NB4 (cell line): ENCODE results near the gene LENEP.

Experiments
- MAX ChIP-seq: IDR thresholded peaks from 2 replicates; pipeline ENCODE4 v1.6.1; 2011; ENCODE audit warnings: low read depth, low read length
- POLR2A ChIP-seq: IDR thresholded peaks from 2 replicates; pipeline ENCODE4 v1.6.1; 2011; ENCODE audit warnings: mild to moderate bottlenecking; ENCODE audit not compliant: insufficient read length; ENCODE audit errors: extremely low read depth
- TF ChIP-seq, protein P1 (sequence below): IDR thresholded peaks from one replicate; pipeline ENCODE4 v1.5.1; 2012; ENCODE audit warnings: low read depth, low read length

- TF ChIP-seq POLR2A = no peak
- TF ChIP-seq, protein P1, sequence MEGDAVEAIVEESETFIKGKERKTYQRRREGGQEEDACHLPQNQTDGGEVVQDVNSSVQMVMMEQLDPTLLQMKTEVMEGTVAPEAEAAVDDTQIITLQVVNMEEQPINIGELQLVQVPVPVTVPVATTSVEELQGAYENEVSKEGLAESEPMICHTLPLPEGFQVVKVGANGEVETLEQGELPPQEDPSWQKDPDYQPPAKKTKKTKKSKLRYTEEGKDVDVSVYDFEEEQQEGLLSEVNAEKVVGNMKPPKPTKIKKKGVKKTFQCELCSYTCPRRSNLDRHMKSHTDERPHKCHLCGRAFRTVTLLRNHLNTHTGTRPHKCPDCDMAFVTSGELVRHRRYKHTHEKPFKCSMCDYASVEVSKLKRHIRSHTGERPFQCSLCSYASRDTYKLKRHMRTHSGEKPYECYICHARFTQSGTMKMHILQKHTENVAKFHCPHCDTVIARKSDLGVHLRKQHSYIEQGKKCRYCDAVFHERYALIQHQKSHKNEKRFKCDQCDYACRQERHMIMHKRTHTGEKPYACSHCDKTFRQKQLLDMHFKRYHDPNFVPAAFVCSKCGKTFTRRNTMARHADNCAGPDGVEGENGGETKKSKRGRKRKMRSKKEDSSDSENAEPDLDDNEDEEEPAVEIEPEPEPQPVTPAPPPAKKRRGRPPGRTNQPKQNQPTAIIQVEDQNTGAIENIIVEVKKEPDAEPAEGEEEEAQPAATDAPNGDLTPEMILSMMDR = no peak
- no peak for TF ChIP-seq MAX
Measured at GRCh38 chr1:154989195-154989860, 4.1 kb upstream of the LENEP start.
